ENCODE measurements around the gene DNAH14. TPM values are rescaled to one million over a fixed set of nuclear protein-coding genes. Genes with fewer than 3 reads are reported as not detected.

The DNAH14 gene
- total and polyA plus RNA-seq, 2 of the 8 experiments (the other 6 are each of a cell fraction or from before 2014, with no cell fraction given), result 8.4 to 40.7 TPM

DNA sequence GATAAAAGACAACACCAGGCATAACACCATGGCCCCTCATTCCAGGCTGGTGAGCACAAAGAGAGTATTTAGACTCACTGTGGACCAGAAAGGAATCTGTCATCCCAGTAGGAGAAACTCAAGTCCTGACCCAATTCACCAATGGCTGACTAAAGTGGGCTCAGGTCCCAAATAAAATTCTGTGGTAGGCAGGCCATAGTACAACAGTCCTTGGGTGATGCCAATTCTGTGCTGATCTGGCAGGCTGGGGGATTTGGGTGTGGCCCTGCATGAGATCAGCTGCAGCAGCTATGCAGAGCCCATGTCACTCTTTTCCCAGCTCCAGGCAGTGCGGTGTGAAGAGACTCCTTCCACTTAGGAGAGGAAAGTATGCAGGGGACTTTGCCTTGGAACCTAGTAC lies 253.2 kb downstream of the DNAH14 start:
- FAIRE-seq, result no peak
- H3K79me1 ChIP-seq (ENCODE audit: low read depth, low read length), result no peaks in the 10 kb centered on the region
- TF ChIP-seq, protein P1, sequence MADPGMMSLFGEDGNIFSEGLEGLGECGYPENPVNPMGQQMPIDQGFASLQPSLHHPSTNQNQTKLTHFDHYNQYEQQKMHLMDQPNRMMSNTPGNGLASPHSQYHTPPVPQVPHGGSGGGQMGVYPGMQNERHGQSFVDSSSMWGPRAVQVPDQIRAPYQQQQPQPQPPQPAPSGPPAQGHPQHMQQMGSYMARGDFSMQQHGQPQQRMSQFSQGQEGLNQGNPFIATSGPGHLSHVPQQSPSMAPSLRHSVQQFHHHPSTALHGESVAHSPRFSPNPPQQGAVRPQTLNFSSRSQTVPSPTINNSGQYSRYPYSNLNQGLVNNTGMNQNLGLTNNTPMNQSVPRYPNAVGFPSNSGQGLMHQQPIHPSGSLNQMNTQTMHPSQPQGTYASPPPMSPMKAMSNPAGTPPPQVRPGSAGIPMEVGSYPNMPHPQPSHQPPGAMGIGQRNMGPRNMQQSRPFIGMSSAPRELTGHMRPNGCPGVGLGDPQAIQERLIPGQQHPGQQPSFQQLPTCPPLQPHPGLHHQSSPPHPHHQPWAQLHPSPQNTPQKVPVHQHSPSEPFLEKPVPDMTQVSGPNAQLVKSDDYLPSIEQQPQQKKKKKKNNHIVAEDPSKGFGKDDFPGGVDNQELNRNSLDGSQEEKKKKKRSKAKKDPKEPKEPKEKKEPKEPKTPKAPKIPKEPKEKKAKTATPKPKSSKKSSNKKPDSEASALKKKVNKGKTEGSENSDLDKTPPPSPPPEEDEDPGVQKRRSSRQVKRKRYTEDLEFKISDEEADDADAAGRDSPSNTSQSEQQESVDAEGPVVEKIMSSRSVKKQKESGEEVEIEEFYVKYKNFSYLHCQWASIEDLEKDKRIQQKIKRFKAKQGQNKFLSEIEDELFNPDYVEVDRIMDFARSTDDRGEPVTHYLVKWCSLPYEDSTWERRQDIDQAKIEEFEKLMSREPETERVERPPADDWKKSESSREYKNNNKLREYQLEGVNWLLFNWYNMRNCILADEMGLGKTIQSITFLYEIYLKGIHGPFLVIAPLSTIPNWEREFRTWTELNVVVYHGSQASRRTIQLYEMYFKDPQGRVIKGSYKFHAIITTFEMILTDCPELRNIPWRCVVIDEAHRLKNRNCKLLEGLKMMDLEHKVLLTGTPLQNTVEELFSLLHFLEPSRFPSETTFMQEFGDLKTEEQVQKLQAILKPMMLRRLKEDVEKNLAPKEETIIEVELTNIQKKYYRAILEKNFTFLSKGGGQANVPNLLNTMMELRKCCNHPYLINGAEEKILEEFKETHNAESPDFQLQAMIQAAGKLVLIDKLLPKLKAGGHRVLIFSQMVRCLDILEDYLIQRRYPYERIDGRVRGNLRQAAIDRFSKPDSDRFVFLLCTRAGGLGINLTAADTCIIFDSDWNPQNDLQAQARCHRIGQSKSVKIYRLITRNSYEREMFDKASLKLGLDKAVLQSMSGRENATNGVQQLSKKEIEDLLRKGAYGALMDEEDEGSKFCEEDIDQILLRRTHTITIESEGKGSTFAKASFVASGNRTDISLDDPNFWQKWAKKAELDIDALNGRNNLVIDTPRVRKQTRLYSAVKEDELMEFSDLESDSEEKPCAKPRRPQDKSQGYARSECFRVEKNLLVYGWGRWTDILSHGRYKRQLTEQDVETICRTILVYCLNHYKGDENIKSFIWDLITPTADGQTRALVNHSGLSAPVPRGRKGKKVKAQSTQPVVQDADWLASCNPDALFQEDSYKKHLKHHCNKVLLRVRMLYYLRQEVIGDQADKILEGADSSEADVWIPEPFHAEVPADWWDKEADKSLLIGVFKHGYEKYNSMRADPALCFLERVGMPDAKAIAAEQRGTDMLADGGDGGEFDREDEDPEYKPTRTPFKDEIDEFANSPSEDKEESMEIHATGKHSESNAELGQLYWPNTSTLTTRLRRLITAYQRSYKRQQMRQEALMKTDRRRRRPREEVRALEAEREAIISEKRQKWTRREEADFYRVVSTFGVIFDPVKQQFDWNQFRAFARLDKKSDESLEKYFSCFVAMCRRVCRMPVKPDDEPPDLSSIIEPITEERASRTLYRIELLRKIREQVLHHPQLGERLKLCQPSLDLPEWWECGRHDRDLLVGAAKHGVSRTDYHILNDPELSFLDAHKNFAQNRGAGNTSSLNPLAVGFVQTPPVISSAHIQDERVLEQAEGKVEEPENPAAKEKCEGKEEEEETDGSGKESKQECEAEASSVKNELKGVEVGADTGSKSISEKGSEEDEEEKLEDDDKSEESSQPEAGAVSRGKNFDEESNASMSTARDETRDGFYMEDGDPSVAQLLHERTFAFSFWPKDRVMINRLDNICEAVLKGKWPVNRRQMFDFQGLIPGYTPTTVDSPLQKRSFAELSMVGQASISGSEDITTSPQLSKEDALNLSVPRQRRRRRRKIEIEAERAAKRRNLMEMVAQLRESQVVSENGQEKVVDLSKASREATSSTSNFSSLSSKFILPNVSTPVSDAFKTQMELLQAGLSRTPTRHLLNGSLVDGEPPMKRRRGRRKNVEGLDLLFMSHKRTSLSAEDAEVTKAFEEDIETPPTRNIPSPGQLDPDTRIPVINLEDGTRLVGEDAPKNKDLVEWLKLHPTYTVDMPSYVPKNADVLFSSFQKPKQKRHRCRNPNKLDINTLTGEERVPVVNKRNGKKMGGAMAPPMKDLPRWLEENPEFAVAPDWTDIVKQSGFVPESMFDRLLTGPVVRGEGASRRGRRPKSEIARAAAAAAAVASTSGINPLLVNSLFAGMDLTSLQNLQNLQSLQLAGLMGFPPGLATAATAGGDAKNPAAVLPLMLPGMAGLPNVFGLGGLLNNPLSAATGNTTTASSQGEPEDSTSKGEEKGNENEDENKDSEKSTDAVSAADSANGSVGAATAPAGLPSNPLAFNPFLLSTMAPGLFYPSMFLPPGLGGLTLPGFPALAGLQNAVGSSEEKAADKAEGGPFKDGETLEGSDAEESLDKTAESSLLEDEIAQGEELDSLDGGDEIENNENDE (IDR thresholded peaks at IDR 0.05; ENCODE audit: insufficient replicate concordance, low read length), result no peak

More for the DNA sequence above, 253.2 kb downstream of the DNAH14 start:
- Histone ChIP-seq H2AK5ac (ENCODE audit: low read depth, low read length) (no peak overlapping the region), H3K36me3 (ENCODE audit: control insufficient read depth in 2 of 4, insufficient read depth in 4 of 4, low read length in 3 of 4) (no peaks in the 10 kb centered on the region), H4K5ac (ENCODE audit: insufficient read length, low read depth, low read length) (no peak overlapping the region), H3K4me3 (ENCODE audit: extremely low read depth in 1 of 4, insufficient read depth in 2 of 4, low read depth in 3 of 4, low read length in 4 of 4) (no peak overlapping the region), H3K4ac (replicated peaks; ENCODE audit: insufficient read length, low read depth, low read length) (no peak overlapping the region), H4K8ac (ENCODE audit: extremely low read depth, insufficient read depth, low read length) (no peak overlapping the region), H2BK12ac (ENCODE audit: low read depth, low read length) (no peak overlapping the region), H2BK20ac (ENCODE audit: low read length) (no peak overlapping the region), H2AFZ (ENCODE audit: low read length) (no peak overlapping the region), H3K4me2 (ENCODE audit: insufficient read depth in 1 of 2, low read depth in 2 of 2, low read length in 2 of 2) (no peak overlapping the region), H3K79me2 (ENCODE audit: control insufficient read depth in 1 of 2, insufficient read depth in 2 of 2, low read length in 2 of 2) (no peaks in the 10 kb centered on the region), H2BK5ac (ENCODE audit: low read depth, low read length) (no peak overlapping the region), H2BK15ac (ENCODE audit: low read length) (no peak overlapping the region), H2BK120ac (replicated peaks; ENCODE audit: low read depth, low read length) (no peak overlapping the region), H3K9me3 (ENCODE audit: insufficient read depth in 2 of 2, low read depth in 1 of 2, low read length in 1 of 2) (peaks cover 7 to 14% of the 10 kb centered on the region in 2 experiments), H3K4me1 (replicated peaks in 1 of 4; ENCODE audit: control insufficient read depth in 3 of 4, insufficient read depth in 4 of 4, low read length in 3 of 4) (no peaks in the 10 kb centered on the region), H3K56ac (replicated peaks; ENCODE audit: insufficient read length, low read depth, low read length) (no peak overlapping the region), H3K18ac (ENCODE audit: extremely low read depth, low read length) (no peak overlapping the region), H3K23me2 (ENCODE audit: low read depth, low read length) (no peaks in the 10 kb centered on the region), H4K91ac (replicated peaks; ENCODE audit: insufficient read length, low read length) (no peak overlapping the region), H3K27ac (ENCODE audit: low read depth, low read length) (no peak overlapping the region), H3K23ac (ENCODE audit: insufficient read length) (no peak overlapping the region), H3K27me3 (replicated peaks in 1 of 4; ENCODE audit: control insufficient read depth in 3 of 4, extremely low read depth in 1 of 4, insufficient read depth in 3 of 4, low read length in 3 of 4) (no peaks in the 10 kb centered on the region), H3K9ac (replicated peaks in 1 of 4; ENCODE audit: extremely low read depth in 1 of 4, low read depth in 3 of 4, low read length in 3 of 4) (no peak overlapping the region), H3K14ac (ENCODE audit: insufficient read length) (no peak overlapping the region), H4K20me1 (replicated peaks in 1 of 2; ENCODE audit: control insufficient read depth in 1 of 2, insufficient read depth in 2 of 2, low read length in 2 of 2) (no peaks in the 10 kb centered on the region)
- ChIA-PET POLR2A (ENCODE audit: partially characterized antibody) (no interaction called here), CTCF (ENCODE audit: partially characterized antibody) (no interaction called here)
- no peak for DNase-seq (ENCODE audit: low read depth in 1 of 2, low spot score in 2 of 2)
- 82% methylated on average over 1 of the region's 1 CpG; no CpG with 5 or more reads in 1 of the 2 experiments for WGBS, 2 experiments (ENCODE audit: extremely low coverage in 1 of 2, insufficient coverage in 1 of 2, insufficient read length in 1 of 2, insufficient replicate concordance in 2 of 2, low coverage in 1 of 2, low lambda C conversion rate in 2 of 2, missing lambda C conversion rate in 1 of 2)

Data from H1 (cell line).